Effector memory CD4-positive, alpha-beta T cell (primary cell): ENCODE measurements around the gene MMP11.

Experiments used
- DNase-seq, 3 donors: peaks; one replicate each; pipeline ENCODE4 v3.0.0-alpha.2; 2020
- H3K27ac ChIP-seq: 2 replicates; pipeline ENCODE4 v1.7.0; 2013; ENCODE audit warnings: mild to moderate bottlenecking, low read length, moderate library complexity; ENCODE audit not compliant: insufficient read depth, poor library complexity, severe bottlenecking
- H3K27me3 ChIP-seq: replicated peaks from 2 replicates; pipeline ENCODE4 v1.7.0; 2013; ENCODE audit warnings: mild to moderate bottlenecking, low read length; ENCODE audit not compliant: insufficient read depth, control insufficient read depth, poor library complexity, severe bottlenecking
- H3K36me3 ChIP-seq: 2 replicates; pipeline ENCODE4 v1.7.0; 2013; ENCODE audit warnings: mild to moderate bottlenecking, low read length, moderate library complexity; ENCODE audit not compliant: control insufficient read depth, insufficient read depth
- H3K4me1 ChIP-seq: 2 replicates; pipeline ENCODE4 v1.7.0; 2013; ENCODE audit warnings: low read length, mild to moderate bottlenecking; ENCODE audit not compliant: control insufficient read depth, insufficient read depth, poor library complexity, severe bottlenecking
- H3K4me3 ChIP-seq: 2 replicates; pipeline ENCODE4 v1.7.0; 2013; ENCODE audit warnings: low read length, low read depth, mild to moderate bottlenecking; ENCODE audit not compliant: insufficient read depth, poor library complexity, severe bottlenecking
- H3K9me3 ChIP-seq: 2 replicates; pipeline ENCODE4 v1.7.0; 2013; ENCODE audit warnings: mild to moderate bottlenecking, low read length, moderate library complexity; ENCODE audit not compliant: control insufficient read depth

Gene MMP11

DNA sequence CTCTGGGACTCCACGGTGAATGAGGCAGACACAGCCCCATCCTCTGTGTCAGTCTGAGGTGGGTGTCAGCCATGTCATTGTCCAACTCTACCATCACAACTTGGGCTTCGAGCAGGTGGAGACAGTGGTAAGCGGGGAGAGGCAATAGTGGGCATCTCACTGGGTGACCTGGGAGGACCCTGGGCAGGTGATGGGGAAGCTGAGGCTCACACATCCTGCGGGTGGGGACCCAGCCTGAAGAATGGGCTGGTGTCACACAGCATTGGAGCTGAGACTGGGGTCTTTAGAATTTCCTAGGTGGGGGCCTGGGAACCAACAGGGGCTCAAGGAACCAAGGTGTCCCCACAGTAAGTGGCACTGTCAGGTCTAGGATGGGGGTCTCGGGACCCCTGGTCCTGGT, 7.1 kb downstream of the MMP11 start:
- Histone ChIP-seq H3K27ac (no peak overlapping the region), H3K4me1 (no peaks in the 10 kb centered on the region), H3K9me3 (no peaks in the 10 kb centered on the region), H3K27me3 (no peaks in the 10 kb centered on the region), H3K4me3 (no peak overlapping the region), H3K36me3 (no peaks in the 10 kb centered on the region)
- no peak for DNase-seq

DNA sequence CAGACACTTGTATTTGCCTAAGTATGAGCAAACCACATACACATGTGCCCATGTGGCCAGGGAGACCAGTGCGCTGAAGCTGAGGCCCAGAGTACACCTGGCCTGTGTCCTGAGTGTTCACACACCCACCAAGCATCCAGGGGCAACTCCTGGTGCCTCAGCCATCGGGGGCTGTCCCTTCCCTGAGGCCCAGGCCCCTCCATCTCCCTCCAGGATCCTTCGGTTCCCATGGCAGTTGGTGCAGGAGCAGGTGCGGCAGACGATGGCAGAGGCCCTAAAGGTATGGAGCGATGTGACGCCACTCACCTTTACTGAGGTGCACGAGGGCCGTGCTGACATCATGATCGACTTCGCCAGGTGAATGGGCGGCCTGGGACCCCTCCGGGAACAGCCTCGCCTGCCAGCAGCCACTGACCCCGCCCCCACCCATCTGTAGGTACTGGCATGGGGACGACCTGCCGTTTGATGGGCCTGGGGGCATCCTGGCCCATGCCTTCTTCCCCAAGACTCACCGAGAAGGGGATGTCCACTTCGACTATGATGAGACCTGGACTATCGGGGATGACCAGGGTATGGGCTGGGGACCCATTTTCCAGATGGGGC, 7.6 kb downstream of the MMP11 start:
- H3K27me3 ChIP-seq, result no peaks in the 10 kb centered on the region
- H3K9me3 ChIP-seq, result no peaks in the 10 kb centered on the region
- H3K4me3 ChIP-seq, result no peak overlapping the region
- no peaks in the 10 kb centered on the region for H3K36me3 ChIP-seq
- H3K27ac ChIP-seq, result no peak overlapping the region
- no peak for DNase-seq
- no peaks in the 10 kb centered on the region for H3K4me1 ChIP-seq

DNA sequence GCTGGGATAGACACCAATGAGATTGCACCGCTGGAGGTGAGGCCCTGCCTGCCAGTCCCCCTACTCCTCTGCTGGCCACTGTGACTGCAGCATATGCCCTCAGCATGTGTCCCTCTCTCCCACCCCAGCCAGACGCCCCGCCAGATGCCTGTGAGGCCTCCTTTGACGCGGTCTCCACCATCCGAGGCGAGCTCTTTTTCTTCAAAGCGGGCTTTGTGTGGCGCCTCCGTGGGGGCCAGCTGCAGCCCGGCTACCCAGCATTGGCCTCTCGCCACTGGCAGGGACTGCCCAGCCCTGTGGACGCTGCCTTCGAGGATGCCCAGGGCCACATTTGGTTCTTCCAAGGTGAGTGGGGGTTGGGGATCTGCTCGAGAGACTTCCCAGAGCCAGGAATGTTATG, 8.4 kb downstream of the MMP11 start:
- Histone ChIP-seq H3K4me3 (no peak overlapping the region), H3K27me3 (no peaks in the 10 kb centered on the region), H3K27ac (no peak overlapping the region), H3K4me1 (no peaks in the 10 kb centered on the region), H3K9me3 (no peaks in the 10 kb centered on the region), H3K36me3 (no peaks in the 10 kb centered on the region)
- no peak for DNase-seq

DNA sequence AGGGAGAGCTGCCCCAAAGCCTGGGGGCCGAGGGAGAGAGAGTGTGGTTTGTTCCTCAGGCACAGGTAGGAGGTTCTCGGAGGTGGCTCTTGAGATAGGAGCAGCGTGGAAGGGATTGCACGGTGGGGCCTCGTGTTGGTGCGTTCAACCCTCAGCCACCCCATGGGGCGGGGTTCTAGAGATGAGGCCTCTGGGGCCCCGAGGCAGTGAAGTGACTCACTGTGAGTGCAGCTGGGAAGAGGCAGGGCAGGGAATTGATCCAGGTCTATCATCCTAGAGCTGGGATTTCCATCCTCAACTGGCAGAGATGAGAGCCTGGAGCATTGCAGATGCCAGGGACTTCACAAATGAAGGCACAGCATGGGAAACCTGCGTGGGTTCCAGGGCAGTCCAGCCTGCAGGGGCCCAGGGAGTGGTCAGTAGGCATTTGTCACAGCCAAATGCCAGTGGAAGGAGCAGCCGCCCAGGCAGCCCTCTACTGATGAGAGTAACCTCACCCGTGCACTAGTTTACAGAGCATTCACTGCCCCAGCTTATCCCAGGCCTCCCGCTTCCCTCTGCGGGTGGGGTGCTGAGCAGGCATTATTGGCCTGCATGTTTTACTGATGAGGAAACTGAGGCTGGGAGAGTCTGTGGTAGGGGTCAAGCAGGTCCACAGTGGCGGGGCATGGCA, 9.0 kb downstream of the MMP11 start:
- H3K36me3 ChIP-seq, result no peaks in the 10 kb centered on the region
- H3K4me3 ChIP-seq, result no peak overlapping the region
- no peak overlapping the region for H3K27ac ChIP-seq
- H3K9me3 ChIP-seq, result no peaks in the 10 kb centered on the region
- no peaks in the 10 kb centered on the region for H3K27me3 ChIP-seq
- DNase-seq, result no peak
- peaks cover 4% of the 10 kb centered on the region for H3K4me1 ChIP-seq

DNA sequence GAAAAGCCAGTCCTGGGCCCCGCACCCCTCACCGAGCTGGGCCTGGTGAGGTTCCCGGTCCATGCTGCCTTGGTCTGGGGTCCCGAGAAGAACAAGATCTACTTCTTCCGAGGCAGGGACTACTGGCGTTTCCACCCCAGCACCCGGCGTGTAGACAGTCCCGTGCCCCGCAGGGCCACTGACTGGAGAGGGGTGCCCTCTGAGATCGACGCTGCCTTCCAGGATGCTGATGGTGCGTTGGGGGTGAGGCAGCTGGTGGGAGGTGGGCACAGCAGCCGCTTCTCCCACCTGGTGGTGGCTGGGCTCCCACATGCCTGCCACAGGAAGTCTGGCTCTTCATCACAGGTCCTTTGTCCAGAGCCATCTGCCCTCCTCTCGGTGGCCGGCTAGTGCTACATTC, 9.6 kb downstream of the MMP11 start:
- no peak overlapping the region for H3K4me3 ChIP-seq
- no peaks in the 10 kb centered on the region for H3K36me3 ChIP-seq
- H3K4me1 ChIP-seq, result peaks cover 4% of the 10 kb centered on the region

DNA sequence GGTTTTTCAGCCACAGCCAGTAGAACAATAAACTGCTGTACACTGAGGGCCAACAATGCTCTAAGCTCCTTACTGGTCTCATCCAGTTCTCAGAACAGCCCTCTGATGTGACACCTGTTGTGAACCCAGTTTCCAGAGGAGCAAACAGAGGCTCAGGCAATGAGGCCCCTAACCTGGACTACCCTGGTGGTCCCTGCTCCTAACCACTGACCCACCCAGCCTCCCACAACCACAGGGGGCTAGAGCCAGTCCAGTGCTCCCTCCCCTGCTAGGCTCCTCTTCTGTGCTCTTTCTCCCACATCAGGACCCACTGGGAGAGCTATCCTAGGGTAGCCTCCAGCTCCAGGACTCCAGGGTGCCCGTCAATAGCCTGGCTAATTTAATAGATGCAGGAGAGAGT, 10.1 kb downstream of the MMP11 start:
- H3K4me3 ChIP-seq, result no peak overlapping the region
- H3K36me3 ChIP-seq, result no peaks in the 10 kb centered on the region
- H3K27me3 ChIP-seq, result no peaks in the 10 kb centered on the region
- H3K9me3 ChIP-seq, result no peaks in the 10 kb centered on the region
- no peak overlapping the region for H3K27ac ChIP-seq
- DNase-seq, result no peak
- H3K4me1 ChIP-seq, result peaks cover 6% of the 10 kb centered on the region

More for the DNA sequence above, 9.6 kb downstream of the MMP11 start:
- Histone ChIP-seq H3K27ac (no peak overlapping the region), H3K27me3 (no peaks in the 10 kb centered on the region), H3K9me3 (no peaks in the 10 kb centered on the region)
- no peak for DNase-seq

DNA sequence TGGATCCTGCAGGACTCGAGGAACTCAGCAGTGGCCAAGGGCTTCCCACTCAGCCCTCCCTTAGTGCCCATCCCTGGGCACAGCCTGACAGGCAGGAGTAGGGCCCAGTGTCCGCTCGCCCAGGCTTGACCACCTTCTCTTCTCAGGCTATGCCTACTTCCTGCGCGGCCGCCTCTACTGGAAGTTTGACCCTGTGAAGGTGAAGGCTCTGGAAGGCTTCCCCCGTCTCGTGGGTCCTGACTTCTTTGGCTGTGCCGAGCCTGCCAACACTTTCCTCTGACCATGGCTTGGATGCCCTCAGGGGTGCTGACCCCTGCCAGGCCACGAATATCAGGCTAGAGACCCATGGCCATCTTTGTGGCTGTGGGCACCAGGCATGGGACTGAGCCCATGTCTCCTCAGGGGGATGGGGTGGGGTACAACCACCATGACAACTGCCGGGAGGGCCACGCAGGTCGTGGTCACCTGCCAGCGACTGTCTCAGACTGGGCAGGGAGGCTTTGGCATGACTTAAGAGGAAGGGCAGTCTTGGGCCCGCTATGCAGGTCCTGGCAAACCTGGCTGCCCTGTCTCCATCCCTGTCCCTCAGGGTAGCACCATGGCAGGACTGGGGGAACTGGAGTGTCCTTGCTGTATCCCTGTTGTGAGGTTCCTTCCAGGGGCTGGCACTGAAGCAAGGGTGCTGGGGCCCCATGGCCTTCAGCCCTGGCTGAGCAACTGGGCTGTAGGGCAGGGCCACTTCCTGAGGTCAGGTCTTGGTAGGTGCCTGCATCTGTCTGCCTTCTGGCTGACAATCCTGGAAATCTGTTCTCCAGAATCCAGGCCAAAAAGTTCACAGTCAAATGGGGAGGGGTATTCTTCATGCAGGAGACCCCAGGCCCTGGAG, 10.9 kb downstream of the MMP11 start:
- Histone ChIP-seq H3K27me3 (no peaks in the 10 kb centered on the region), H3K36me3 (no peaks in the 10 kb centered on the region), H3K4me1 (peaks cover 10% of the 10 kb centered on the region), H3K4me3 (no peak overlapping the region), H3K27ac (no peak overlapping the region), H3K9me3 (no peaks in the 10 kb centered on the region)
- no peak for DNase-seq

DNA sequence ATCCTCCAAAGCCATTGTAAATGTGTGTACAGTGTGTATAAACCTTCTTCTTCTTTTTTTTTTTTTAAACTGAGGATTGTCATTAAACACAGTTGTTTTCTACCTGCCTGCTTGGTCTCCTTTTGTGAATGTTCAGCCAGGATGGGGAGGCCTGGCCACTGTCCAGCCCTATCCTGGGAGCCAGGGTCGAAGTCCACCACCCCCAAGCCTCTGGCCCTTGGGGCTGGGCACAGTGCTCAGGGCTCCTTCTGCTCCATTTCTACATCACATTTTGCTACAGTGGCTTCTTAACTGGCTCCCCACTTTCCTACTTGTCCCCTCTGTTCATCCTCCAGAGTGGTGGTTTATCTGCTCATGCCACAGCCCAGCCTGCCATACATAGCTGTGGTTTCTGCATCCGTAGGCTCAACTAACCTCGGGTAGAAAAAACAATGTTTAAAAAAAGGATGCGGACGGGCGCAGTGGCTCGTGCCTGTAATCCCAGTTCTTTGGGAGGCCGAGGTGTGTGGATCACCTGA, 11.6 kb downstream of the MMP11 start:
- no peaks in the 10 kb centered on the region for H3K27me3 ChIP-seq
- DNase-seq, result no peak
- H3K9me3 ChIP-seq, result no peaks in the 10 kb centered on the region
- no peaks in the 10 kb centered on the region for H3K36me3 ChIP-seq
- no peak overlapping the region for H3K4me3 ChIP-seq
- H3K27ac ChIP-seq, result no peak overlapping the region
- H3K4me1 ChIP-seq, result peaks cover 10% of the 10 kb centered on the region

DNA sequence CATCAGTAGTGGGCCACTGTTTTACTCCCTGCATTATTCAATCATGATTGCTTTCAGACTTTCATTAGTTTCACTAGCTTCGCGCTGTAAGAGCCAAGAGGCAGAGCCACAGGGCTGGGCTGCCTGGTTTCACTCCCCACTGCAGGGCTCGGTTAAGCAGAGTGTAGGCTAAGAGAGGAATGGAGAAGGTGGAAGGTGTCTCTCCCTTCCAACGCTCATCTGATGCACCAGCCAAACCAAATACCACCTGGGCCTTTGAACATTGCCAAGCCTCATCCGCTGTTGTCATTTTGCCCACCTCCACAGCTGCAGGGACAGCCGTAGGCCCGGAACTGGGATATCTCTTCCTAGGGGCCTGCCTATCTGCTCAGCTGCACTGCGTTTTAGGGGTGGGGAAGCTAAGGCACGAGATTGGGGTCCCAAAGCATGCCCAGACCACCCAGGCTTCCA, 13.6 kb downstream of the MMP11 start:
- peaks cover 10% of the 10 kb centered on the region for H3K4me1 ChIP-seq
- H3K36me3 ChIP-seq, result no peaks in the 10 kb centered on the region
- no peaks in the 10 kb centered on the region for H3K27me3 ChIP-seq
- H3K9me3 ChIP-seq, result no peaks in the 10 kb centered on the region
- H3K4me3 ChIP-seq, result peak overlapping the region; percentile 93
- peak overlapping the region; percentile 99 for H3K27ac ChIP-seq
- DNase-seq, result no peak
